K562 (cell line): ENCODE measurements around the gene CALML3.

ENCODE experiments used
- CHD2 ChIP-seq: IDR thresholded peaks from 2 replicates; pipeline ENCODE4 v1.6.1; 2011; ENCODE audit warnings: low read depth, low read length
- POLR2A ChIP-seq: fragments of 450-650 bp; conservative IDR thresholded peaks from 2 replicates; pipeline ENCODE4 v1.6.1; 2016
- STAT6 ChIP-seq: sonication (generic); formaldehyde crosslinking; IDR thresholded peaks from 2 replicates; pipeline ENCODE4 v1.8.1; 2023; ENCODE audit warnings: mild to moderate bottlenecking, missing genetic modification reagents
- ZBTB43 ChIP-seq: sonication (generic); formaldehyde crosslinking; IDR thresholded peaks from 2 replicates; pipeline ENCODE4 v1.8.0; 2023; ENCODE audit warnings: mild to moderate bottlenecking, missing genetic modification reagents

DNA sequence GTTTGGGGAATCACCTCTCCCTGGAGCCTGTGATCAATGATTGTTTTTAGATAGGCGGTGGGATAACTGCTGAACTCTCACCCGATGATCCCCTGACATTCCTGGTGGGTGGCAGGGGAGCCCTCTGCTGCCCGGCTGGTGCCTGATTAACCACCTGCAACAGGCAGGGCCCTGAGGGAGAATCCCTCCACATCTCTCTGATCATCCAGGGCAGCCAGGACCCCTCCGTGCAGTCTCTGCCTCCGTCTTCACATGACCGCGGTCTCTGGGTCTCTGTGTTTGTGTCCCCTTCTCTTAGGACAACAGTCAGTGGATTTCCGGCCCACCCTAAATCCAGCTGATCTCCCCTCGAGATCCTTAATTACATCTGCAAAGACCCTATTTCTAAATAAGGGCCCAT, 42.7 kb upstream of the CALML3 start:
- TF ChIP-seq STAT6 (CRISPR knock-in tag) (no peak), ZBTB43 (no peak), CHD2 (no peak), POLR2A (no peak)
